DND-41 (cell line): ENCODE data around the gene TPM3.

Experiments used
- ATAC-seq: fragments of 200-7000 bp; cut with Tn5 transposase; 3 replicates; pipeline ENCODE4 v1.9.1; 2021; ENCODE audit warnings: low read depth; ENCODE audit not compliant: insufficient read depth
- DNase-seq: peaks from one replicate; pipeline ENCODE4 v3.0.0-alpha.2; 2020
- H2AFZ ChIP-seq: 2 replicates; pipeline ENCODE4 v1.6.0; 2012; ENCODE audit warnings: low read depth, low read length
- H3K27ac ChIP-seq: 2 replicates; pipeline ENCODE4 v1.5.1; 2012; ENCODE audit warnings: low read length, inconsistent platforms
- H3K27me3 ChIP-seq: fragments of 200-600 bp; sonication (generic); 2 replicates; pipeline ENCODE4 v1.6.0; 2012; ENCODE audit warnings: low read length, mild to moderate bottlenecking, inconsistent platforms; ENCODE audit not compliant: insufficient read depth, poor library complexity
- H3K36me3 ChIP-seq: 2 replicates; pipeline ENCODE4 v1.5.1; 2012; ENCODE audit warnings: low read length, inconsistent platforms; ENCODE audit not compliant: insufficient read depth
- H3K4me1 ChIP-seq: 2 replicates; pipeline ENCODE4 v1.5.1; 2012; ENCODE audit warnings: mild to moderate bottlenecking, low read length; ENCODE audit not compliant: insufficient read depth
- H3K4me2 ChIP-seq: 2 replicates; pipeline ENCODE4 v1.6.0; 2012; ENCODE audit warnings: mild to moderate bottlenecking, moderate library complexity, low read length, inconsistent platforms; ENCODE audit not compliant: insufficient read depth
- H3K4me3 ChIP-seq, 2 experiments: fragments of 200-600 bp in 1 of 2; shearing (Covaris generic) in 1 of 2; 2 replicates each; pipeline ENCODE4 v1.5.1; 2012 to 2016; ENCODE audit warnings: inconsistent platforms in 2 of 2, low read length in 2 of 2, mild to moderate bottlenecking in 2 of 2, low read depth in 1 of 2, moderate library complexity in 1 of 2
- H3K79me2 ChIP-seq: 2 replicates; pipeline ENCODE4 v1.6.0; 2012; ENCODE audit warnings: low read length, inconsistent platforms; ENCODE audit not compliant: insufficient read depth
- H3K9ac ChIP-seq: 2 replicates; pipeline ENCODE4 v1.6.0; 2012; ENCODE audit warnings: low read depth, mild to moderate bottlenecking, inconsistent platforms, low read length, moderate library complexity
- H3K9me3 ChIP-seq: 2 replicates; pipeline ENCODE4 v1.5.1; 2012; ENCODE audit warnings: low read length, moderate library complexity, mild to moderate bottlenecking, inconsistent platforms; ENCODE audit not compliant: insufficient read depth, severe bottlenecking
- H4K20me1 ChIP-seq: 2 replicates; pipeline ENCODE4 v1.6.0; 2012; ENCODE audit warnings: low read length; ENCODE audit not compliant: insufficient read depth
- CTCF ChIP-seq: IDR thresholded peaks from 2 replicates; pipeline ENCODE4 v1.5.1; 2012; ENCODE audit warnings: borderline replicate concordance, low read length, moderate library complexity, mild to moderate bottlenecking; ENCODE audit not compliant: poor library complexity, severe bottlenecking; ENCODE audit errors: extremely low read depth
- EZH2 ChIP-seq: IDR thresholded peaks from 3 replicates; pipeline ENCODE4 v1.6.1; 2012; ENCODE audit warnings: borderline replicate concordance, low read depth, mild to moderate bottlenecking, moderate library complexity, low read length, inconsistent platforms; ENCODE audit not compliant: severe bottlenecking

The TPM3 gene

GRCh38 chr1:154192476-154192875 lies 576 bp upstream of the TPM3 start:
- H3K9me3 ChIP-seq: no peaks in the 10 kb centered on the region

GRCh38 chr1:154190550-154190949 lies 1.4 kb downstream of the TPM3 start:
- ATAC-seq: no peak
- Histone ChIP-seq H3K27ac (no peak overlapping the region), H3K36me3 (no peaks in the 10 kb centered on the region), H3K9ac (no peak overlapping the region), H4K20me1 (peaks cover 2% of the 10 kb centered on the region; the same call in 1 of the 2 replicates), H3K27me3 (peaks cover 40% of the 10 kb centered on the region), H3K79me2 (no peaks in the 10 kb centered on the region), H3K9me3 (no peaks in the 10 kb centered on the region), H3K4me3 (no peak overlapping the region), H2AFZ (no peak overlapping the region), H3K4me2 (no peak overlapping the region), H3K4me1 (no peaks in the 10 kb centered on the region)
- TF ChIP-seq EZH2: no peak
- TF ChIP-seq CTCF: no peak
- DNase-seq: no peak

More at GRCh38 chr1:154192476-154192875, 576 bp upstream of the TPM3 start:
- Histone ChIP-seq H3K27ac (no peak overlapping the region), H3K36me3 (no peaks in the 10 kb centered on the region), H3K79me2 (no peaks in the 10 kb centered on the region), H3K4me1 (no peaks in the 10 kb centered on the region), H3K9ac (no peak overlapping the region), H4K20me1 (peaks cover 2% of the 10 kb centered on the region; the same call in 1 of the 2 replicates), H3K27me3 (peaks cover 40% of the 10 kb centered on the region), H2AFZ (no peak overlapping the region), H3K4me3 (no peak overlapping the region), H3K4me2 (no peak overlapping the region)
- ATAC-seq (no peak), DNase-seq (no peak)
- TF ChIP-seq CTCF: no peak
- no peak for TF ChIP-seq EZH2

- Histone ChIP-seq H3K4me2 (no peak overlapping the region), H3K4me1 (peaks cover 11% of the 10 kb centered on the region), H3K79me2 (peaks cover 13% of the 10 kb centered on the region), H3K4me3 (no peak overlapping the region), H3K27me3 (peaks cover 17% of the 10 kb centered on the region), H3K9ac (no peak overlapping the region), H3K27ac (no peak overlapping the region), H4K20me1 (peaks cover 4% of the 10 kb centered on the region), H3K9me3 (no peaks in the 10 kb centered on the region), H3K36me3 (no peaks in the 10 kb centered on the region), H2AFZ (no peak overlapping the region)
- no peak for ATAC-seq
- DNase-seq: no peak
- no peak for TF ChIP-seq EZH2
- TF ChIP-seq CTCF: no peak
Observed at GRCh38 chr1:154186852-154187501, 4.9 kb downstream of the TPM3 start.
